PC-9 (cell line): Measurements from ENCODE around the gene FYN. TPM values are rescaled to one million over a fixed set of nuclear protein-coding genes. Genes with fewer than 3 reads are reported as not detected.

Source experiments
- BruUV-seq: library from RNA; stranded (reverse); fragments of 400-500 nt; replicated peaks from 2 replicates; lab custom pipeline; 2021; lab: Mats Ljungman, UMichigan
- CTCF ChIA-PET: fragments of 300-600 bp; sonication (Branson Sonifier 250); formaldehyde crosslinking; loops from one replicate; lab custom pipeline; 2022; ENCODE audit warnings: antibody characterized with exemption; lab: Charles Lee
- POLR2A ChIA-PET: fragments of 300-600 bp; sonication (Branson Sonifier 250); formaldehyde crosslinking; loops from one replicate; lab custom pipeline; 2022; ENCODE audit warnings: antibody characterized with exemption; ENCODE audit not compliant: unreplicated experiment; lab: Charles Lee
- DNase-seq, 2 experiments: peaks; one replicate each; pipeline versions ENCODE4 v3.0.0 to v3.0.0-alpha.2; 2015 to 2022; ENCODE audit warnings: mixed read lengths in 1 of 2
- H2AFZ ChIP-seq: fragments of 200-600 bp; sonication (generic); 2 replicates; pipeline ENCODE4 v1.8.1; 2017; ENCODE audit warnings: antibody characterized with exemption
- H3F3A ChIP-seq: fragments of 200-600 bp; sonication (generic); 2 replicates; pipeline ENCODE4 v1.8.1; 2017; ENCODE audit warnings: antibody characterized with exemption, mild to moderate bottlenecking, low read depth; ENCODE audit not compliant: insufficient read depth
- H3K27ac ChIP-seq: fragments of 200-600 bp; sonication (generic); 2 replicates; pipeline ENCODE4 v1.6.1; 2016; ENCODE audit warnings: mixed run types
- H3K27me3 ChIP-seq: fragments of 200-600 bp; sonication (generic); 2 replicates; pipeline ENCODE4 v1.6.1; 2016; ENCODE audit warnings: low read depth, mixed run types; ENCODE audit not compliant: insufficient read depth
- H3K36me3 ChIP-seq: fragments of 200-600 bp; sonication (generic); 2 replicates; pipeline ENCODE4 v1.6.1; 2016; ENCODE audit warnings: low read depth, mixed run types
- H3K4me1 ChIP-seq: fragments of 200-600 bp; sonication (generic); replicated peaks from 2 replicates; pipeline ENCODE4 v1.6.1; 2016; ENCODE audit warnings: mixed run types; ENCODE audit not compliant: insufficient read depth
- H3K4me2 ChIP-seq: fragments of 200-600 bp; sonication (generic); 2 replicates; pipeline ENCODE4 v1.6.1; 2017; ENCODE audit warnings: mixed run types
- H3K4me3 ChIP-seq: fragments of 200-600 bp; sonication (generic); 2 replicates; pipeline ENCODE4 v1.6.1; 2016; ENCODE audit warnings: mixed run types
- H3K79me2 ChIP-seq: fragments of 200-600 bp; sonication (generic); 2 replicates; pipeline ENCODE4 v1.6.1; 2017; ENCODE audit warnings: low read depth, mixed run types
- H3K9me2 ChIP-seq: fragments of 200-600 bp; sonication (generic); 2 replicates; pipeline ENCODE4 v1.8.1; 2017; ENCODE audit warnings: mild to moderate bottlenecking; ENCODE audit not compliant: insufficient read depth
- H3K9me3 ChIP-seq: fragments of 200-600 bp; sonication (generic); 2 replicates; pipeline ENCODE4 v1.8.1; 2016; ENCODE audit warnings: low read depth; ENCODE audit not compliant: insufficient read depth
- H4K20me1 ChIP-seq: fragments of 200-600 bp; sonication (generic); 2 replicates; pipeline ENCODE4 v1.8.1; 2017; ENCODE audit not compliant: insufficient read depth
- CTCF ChIP-seq: fragments of 200-600 bp; sonication (generic); conservative IDR thresholded peaks from 2 replicates; pipeline ENCODE4 v1.6.1; 2017; ENCODE audit warnings: mixed run types, antibody characterized with exemption, mild to moderate bottlenecking, moderate library complexity
- EZH2 ChIP-seq: fragments of 200-600 bp; sonication (generic); IDR thresholded peaks from 2 replicates; pipeline ENCODE4 v1.8.0; 2017; ENCODE audit warnings: antibody characterized with exemption, low read depth
- intact Hi-C: fragments of 100-400 bp; cut with micrococcal nuclease; formaldehyde crosslinking; loops from one replicate; pipeline ENCODE4 v1.10.0; 2022; ENCODE audit not compliant: unreplicated experiment
- total RNA-seq: library from RNA; stranded (reverse); gene quantifications from 2 replicates; pipeline ENCODE4 v1.2.3, GENCODE V29; 2021

The FYN gene
- total RNA-seq, 1 experiment from 2014 or later = 53.3 TPM

DNA sequence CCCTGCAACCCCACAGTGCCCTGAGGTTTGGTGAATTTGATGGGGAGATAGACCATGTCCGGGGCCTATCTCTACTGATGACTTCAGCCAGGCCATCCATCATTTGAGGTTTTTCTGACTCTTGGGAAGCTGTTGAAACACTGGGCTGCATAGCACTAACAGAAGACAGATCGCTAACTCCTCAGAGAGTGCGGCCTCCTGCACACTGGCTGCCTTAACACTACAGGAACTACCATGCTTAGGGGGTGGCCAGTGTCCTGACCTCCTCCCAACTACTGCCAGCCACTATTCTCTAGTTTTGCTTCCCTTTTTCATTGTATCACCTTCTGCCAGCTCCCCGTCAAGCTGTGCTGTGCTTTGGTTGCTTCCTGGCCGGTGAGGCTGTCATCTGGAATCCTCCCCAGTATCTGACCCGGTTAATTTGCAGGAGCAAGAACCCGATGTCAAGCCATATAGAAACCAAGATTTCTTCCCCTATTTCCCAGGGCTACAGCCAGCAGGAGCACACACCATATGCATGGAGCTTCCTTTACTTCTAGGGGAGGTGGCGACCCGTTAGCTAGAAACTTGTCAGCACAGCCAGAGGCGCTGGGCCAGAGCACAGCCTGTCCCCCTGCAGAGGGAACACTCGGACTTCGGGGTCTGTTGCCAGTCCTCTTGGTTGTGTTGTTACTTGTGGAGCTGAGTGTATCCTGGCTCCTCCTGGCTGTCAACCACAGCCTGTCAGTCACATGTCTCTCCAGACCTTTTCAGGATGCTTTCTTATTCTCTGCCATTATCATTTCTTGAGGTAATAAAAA lies 210.3 kb downstream of the FYN start:
- H3K4me2 ChIP-seq = no peak overlapping the region
- intact Hi-C loops = no loop called here
- H3F3A ChIP-seq = 0 out of 2 replicates have a peak, but pooled peaks cover 4% of the 10 kb centered on the region
- BruUV-seq = no TSS peak
- POLR2A ChIA-PET = interaction anchor here (0.5 to 0.6 kb wide), 2 partner anchors 88 to 463 kb away, joined by 4 to 9 read pairs; no protein-coding TSS in a partner anchor
- CTCF ChIA-PET = no interaction called here
- H3K36me3 ChIP-seq = no peaks in the 10 kb centered on the region
- no peak for DNase-seq
- H3K4me3 ChIP-seq = no peak overlapping the region
- no peaks in the 10 kb centered on the region for H3K27me3 ChIP-seq
- no peak overlapping the region for H2AFZ ChIP-seq
- H4K20me1 ChIP-seq = no peaks in the 10 kb centered on the region
- no peaks in the 10 kb centered on the region for H3K9me2 ChIP-seq
- no peaks in the 10 kb centered on the region for H3K4me1 ChIP-seq
- TF ChIP-seq EZH2 = no peak
- no peak for TF ChIP-seq CTCF
- H3K27ac ChIP-seq = no peak overlapping the region
- H3K79me2 ChIP-seq = no peaks in the 10 kb centered on the region
- H3K9me3 ChIP-seq = no peaks in the 10 kb centered on the region

DNA sequence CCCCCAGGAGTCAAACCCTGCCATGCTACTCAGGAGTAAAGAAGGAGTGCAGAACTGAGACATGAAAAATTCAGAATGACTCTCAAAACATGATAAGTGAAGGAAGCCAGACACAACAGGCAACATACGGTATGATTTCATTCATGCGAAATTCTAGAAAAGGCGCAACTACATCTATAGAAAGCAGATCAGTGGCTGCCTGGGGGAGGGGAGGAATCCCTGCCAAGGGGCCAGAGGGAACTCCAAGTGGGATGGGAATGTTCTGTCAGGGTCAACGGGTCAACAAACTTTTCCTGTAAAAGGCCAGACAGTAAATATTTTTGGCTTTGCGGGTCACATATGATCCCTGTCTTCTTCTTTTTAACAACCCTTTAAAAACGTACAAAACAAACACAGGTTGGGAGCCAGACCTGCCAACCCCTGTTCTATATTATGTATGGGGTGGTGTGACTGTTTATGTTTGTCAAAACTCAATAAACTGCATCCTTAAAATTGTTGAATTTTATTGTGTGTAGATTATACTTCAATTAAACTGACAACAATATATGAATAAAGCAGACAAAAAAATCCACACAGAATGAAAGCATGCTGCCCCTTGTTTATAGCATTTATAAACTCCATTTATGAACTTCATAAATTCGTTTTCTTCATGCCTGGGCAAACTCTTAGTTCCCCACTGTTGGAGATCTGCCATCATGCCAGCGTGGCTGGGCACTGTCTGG lies 211.0 kb downstream of the FYN start:
- Histone ChIP-seq H3K4me3 (no peak overlapping the region), H3F3A (peaks cover 10% of the 10 kb centered on the region), H3K9me2 (no peaks in the 10 kb centered on the region), H3K36me3 (no peaks in the 10 kb centered on the region), H3K27ac (no peak overlapping the region), H3K79me2 (no peaks in the 10 kb centered on the region), H3K4me1 (peaks cover 4% of the 10 kb centered on the region; the same call in 1 of the 2 replicates), H2AFZ (no peak overlapping the region), H3K4me2 (no peak overlapping the region), H3K27me3 (no peaks in the 10 kb centered on the region), H3K9me3 (no peaks in the 10 kb centered on the region), H4K20me1 (no peaks in the 10 kb centered on the region)
- ChIA-PET CTCF (no interaction called here), POLR2A (interaction anchor here (0.5 kb wide), 1 partner anchor 463 kb away, joined by 9 read pairs; no protein-coding TSS in a partner anchor)
- no TSS peak for BruUV-seq
- intact Hi-C loops = no loop called here
- TF ChIP-seq EZH2 (no peak), CTCF (no peak)
- no peak for DNase-seq

- H3K4me1 ChIP-seq = peaks cover 10% of the 10 kb centered on the region; the same call in 1 of the 2 replicates
- H3K79me2 ChIP-seq = no peaks in the 10 kb centered on the region
- no peaks in the 10 kb centered on the region for H4K20me1 ChIP-seq
- no peak for DNase-seq
- no peak overlapping the region for H3K27ac ChIP-seq
- H3K4me2 ChIP-seq = no peak overlapping the region
- H3K4me3 ChIP-seq = no peak overlapping the region
- no peaks in the 10 kb centered on the region for H3K9me2 ChIP-seq
- intact Hi-C loops = no loop called here
- POLR2A ChIA-PET = no interaction called here
- TF ChIP-seq CTCF = no peak
- TF ChIP-seq EZH2 = no peak
- TSS peak; percentile 47 for BruUV-seq
- H3F3A ChIP-seq = peaks cover 12% of the 10 kb centered on the region
- no peaks in the 10 kb centered on the region for H3K27me3 ChIP-seq
- no peaks in the 10 kb centered on the region for H3K9me3 ChIP-seq
- CTCF ChIA-PET = no interaction called here
- no peak overlapping the region for H2AFZ ChIP-seq
- no peaks in the 10 kb centered on the region for H3K36me3 ChIP-seq
These were observed 211.7 kb downstream of the FYN start for GRCh38 chr6:111661541-111662061.
